Kidney (tissue), 14 donors: ENCODE results near the gene CADPS. TPM values are rescaled to one million over a fixed set of nuclear protein-coding genes. Genes with fewer than 3 reads are reported as not detected.

Experiments used
- DNase-seq, 5 donors: peaks; one replicate each; pipeline ENCODE4 v3.0.0-alpha.2; 2013 to 2020
- FAIRE-seq: peaks from 2 replicates; lab custom pipeline; 2012; peaks lifted over from hg19 to GRCh38; lab: Jason Lieb, UNC
- H3K27ac ChIP-seq, 2 donors: one replicate each; pipeline ENCODE4 v1.7.0; 2013; ENCODE audit warnings: low read depth in 2 of 2, low read length in 2 of 2, inconsistent platforms in 1 of 2
- H3K27me3 ChIP-seq: one replicate; pipeline ENCODE4 v1.7.1; 2013; ENCODE audit warnings: low read length, inconsistent platforms; ENCODE audit not compliant: control insufficient read depth, insufficient read depth
- H3K36me3 ChIP-seq, 3 donors: one replicate each; pipeline versions ENCODE4 v1.7.0 to v1.7.1; 2013; ENCODE audit warnings: low read length in 3 of 3, control low read depth in 1 of 3, inconsistent platforms in 1 of 3; ENCODE audit not compliant: insufficient read depth in 3 of 3, control insufficient read depth in 2 of 3
- H3K4me1 ChIP-seq, 3 donors: one replicate each; pipeline versions ENCODE4 v1.7.0 to v1.7.1; 2013; ENCODE audit warnings: low read length in 3 of 3, inconsistent platforms in 1 of 3, low read depth in 1 of 3; ENCODE audit not compliant: control insufficient read depth in 2 of 3, insufficient read depth in 2 of 3
- H3K4me3 ChIP-seq, 3 donors: one replicate each; pipeline versions ENCODE4 v1.7.0 to v1.8.1; 2013; ENCODE audit warnings: low read length in 3 of 3, control low read depth in 1 of 3, inconsistent platforms in 1 of 3
- H3K9ac ChIP-seq, 3 donors: one replicate each; pipeline versions ENCODE4 v1.7.0 to v1.7.1; 2013; ENCODE audit warnings: low read length in 3 of 3, control low read depth in 1 of 3, inconsistent platforms in 1 of 3
- H3K9me3 ChIP-seq, 3 donors: one replicate each; pipeline versions ENCODE4 v1.7.0 to v1.7.1; 2013; ENCODE audit warnings: low read length in 3 of 3, control low read depth in 1 of 3, inconsistent platforms in 1 of 3; ENCODE audit not compliant: control insufficient read depth in 2 of 3, insufficient read depth in 1 of 3
- CTCF ChIP-seq: IDR thresholded peaks from 3 replicates; pipeline ENCODE4 v1.5.1; 2012; ENCODE audit warnings: mild to moderate bottlenecking, moderate library complexity, borderline replicate concordance; ENCODE audit not compliant: insufficient read depth; ENCODE audit errors: extremely low read depth
- intact Hi-C: fragments of 100-400 bp; cut with DNase I; formaldehyde crosslinking; loops from one replicate; pipeline ENCODE4 v1.11.1; 2022
- polyA plus RNA-seq: library from polyadenylated mRNA; stranded (reverse); fragments of 350-450 nt; fragmentation: Illumina TruSeq; extraction: RNeasy Lipid Tissue Mini Kit (QIAGEN cat#74804); gene quantifications from one replicate; pipeline ENCODE4 v1.2.3, GENCODE V29; 2014; ENCODE audit warnings: low read depth, low replicate concordance; ENCODE audit not compliant: insufficient read depth
- total RNA-seq: library from RNA; stranded (reverse); fragmentation: NEBNext Ultra II Directional; extraction: Animal tissue kit (Norgen Biotek cat#: 25700); gene quantifications from one replicate; pipeline ENCODE4 v1.2.1, GENCODE V29; 2021
- donor health status: control.
- donor health status: control.
- donor health status: control.
- donor health status: control.
- donor health status: control.
- donor health status: DM: yes; HTN: yes; CAD: no.
- donor health status: Normal renal cell carcinoma (clear cell type).

The CADPS gene
- total and polyA plus RNA-seq, 2 donors from 2014 or later = 0.98 TPM; not detected in 1

DNA sequence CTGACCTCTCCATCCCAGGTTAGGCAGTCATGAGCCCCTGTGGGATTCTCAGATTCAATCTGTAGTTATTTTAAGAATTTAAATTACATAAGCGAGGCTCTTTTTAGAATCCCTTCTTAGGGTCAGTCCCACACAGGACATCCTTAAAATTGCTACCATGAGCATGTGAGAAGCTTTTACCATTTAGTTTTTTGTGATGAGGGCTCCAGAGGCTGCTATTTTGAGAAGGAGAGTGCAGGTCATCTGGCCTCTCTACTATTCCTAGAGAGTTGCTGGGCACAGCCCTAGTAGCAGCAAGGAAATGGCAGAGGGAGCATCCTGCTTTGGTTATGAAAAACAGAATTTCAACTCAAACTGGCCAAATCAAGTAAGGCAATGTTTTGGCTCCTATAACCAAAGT is 13.6 kb upstream of the CADPS start:
- H3K9me3 ChIP-seq = peaks cover 0 to 2% (median 0%) of the 10 kb centered on the region in 3 donors
- H3K36me3 ChIP-seq = no peaks in the 10 kb centered on the region
- no peak overlapping the region for H3K27ac ChIP-seq
- intact Hi-C loops = no loop called here
- H3K4me3 ChIP-seq = no peak overlapping the region
- H3K27me3 ChIP-seq = no peaks in the 10 kb centered on the region
- no peaks in the 10 kb centered on the region for H3K4me1 ChIP-seq
- no peak for TF ChIP-seq CTCF
- FAIRE-seq (no peak), DNase-seq (no peak)
- no peak overlapping the region for H3K9ac ChIP-seq

- TF ChIP-seq CTCF = no peak
- DNase-seq (peak in 1 of 5 donors; percentile 3), FAIRE-seq (no peak)
Observed at GRCh38 chr3:62888180-62888579, 13.0 kb upstream of the CADPS start.

GRCh38 chr3:62885136-62885535 is 9.9 kb upstream of the CADPS start:
- no peak for TF ChIP-seq CTCF
- DNase-seq (no peak), FAIRE-seq (no peak)
- no peak overlapping the region for H3K4me3 ChIP-seq
- H3K27me3 ChIP-seq = no peaks in the 10 kb centered on the region
- no peaks in the 10 kb centered on the region for H3K9me3 ChIP-seq
- H3K36me3 ChIP-seq = no peaks in the 10 kb centered on the region
- intact Hi-C loops = no loop called here
- no peaks in the 10 kb centered on the region for H3K4me1 ChIP-seq
- no peak overlapping the region for H3K9ac ChIP-seq
- no peak overlapping the region for H3K27ac ChIP-seq

More at GRCh38 chr3:62888180-62888579, 13.0 kb upstream of the CADPS start:
- peaks cover 0 to 2% (median 0%) of the 10 kb centered on the region in 3 donors for H3K9me3 ChIP-seq
- H3K9ac ChIP-seq = no peak overlapping the region
- no peak overlapping the region for H3K27ac ChIP-seq
- H3K4me3 ChIP-seq = no peak overlapping the region
- intact Hi-C loops = no loop called here
- H3K4me1 ChIP-seq = no peaks in the 10 kb centered on the region
- H3K36me3 ChIP-seq = no peaks in the 10 kb centered on the region
- no peaks in the 10 kb centered on the region for H3K27me3 ChIP-seq
